Muscle of arm (tissue), 12 donors: ENCODE results near the gene RELB. TPM values are rescaled to one million over a fixed set of nuclear protein-coding genes. Genes with fewer than 3 reads are reported as not detected.

Experiments
- DNase-seq: peaks from one replicate; pipeline ENCODE4 v3.0.0-alpha.2; 2013
- polyA plus RNA-seq, 12 donors: library from polyadenylated mRNA; unstranded; fragments of 120-200 nt; gene quantifications; one replicate each; pipeline ENCODE4 v1.2.1, GENCODE V29; 2013; ENCODE audit not compliant: insufficient read length in 12 of 12

Gene RELB
- polyA plus RNA-seq, 12 donors: 2.7 to 11.7 (median 4.6) TPM; not detected in 1

DNA sequence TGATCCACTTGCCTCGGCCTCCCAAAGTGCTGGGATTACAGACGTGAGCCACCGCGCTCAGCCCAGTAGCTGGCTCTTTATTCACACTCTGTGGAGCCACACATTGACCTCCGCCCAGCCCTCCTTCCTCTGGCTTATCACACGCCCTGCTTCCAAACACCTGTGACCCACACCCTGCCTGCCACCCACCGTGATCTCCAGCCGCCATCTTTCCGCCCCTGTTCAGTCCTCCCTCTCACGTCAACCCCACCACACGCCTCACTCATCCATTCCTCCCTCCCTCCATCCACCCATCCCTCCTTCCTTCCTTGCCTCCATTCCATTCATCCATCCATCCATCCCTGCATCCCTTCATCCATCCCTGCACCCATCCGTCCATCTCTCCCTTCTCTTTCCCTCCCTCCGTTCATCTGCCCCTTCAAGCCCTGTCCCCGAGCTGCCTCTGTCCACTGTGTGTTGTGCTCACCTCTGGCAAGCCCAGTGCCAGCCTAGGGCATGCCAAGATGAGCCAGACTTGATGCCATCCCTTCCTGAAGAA is 57.4 kb downstream of the RELB start:
- no peak for DNase-seq

DNA sequence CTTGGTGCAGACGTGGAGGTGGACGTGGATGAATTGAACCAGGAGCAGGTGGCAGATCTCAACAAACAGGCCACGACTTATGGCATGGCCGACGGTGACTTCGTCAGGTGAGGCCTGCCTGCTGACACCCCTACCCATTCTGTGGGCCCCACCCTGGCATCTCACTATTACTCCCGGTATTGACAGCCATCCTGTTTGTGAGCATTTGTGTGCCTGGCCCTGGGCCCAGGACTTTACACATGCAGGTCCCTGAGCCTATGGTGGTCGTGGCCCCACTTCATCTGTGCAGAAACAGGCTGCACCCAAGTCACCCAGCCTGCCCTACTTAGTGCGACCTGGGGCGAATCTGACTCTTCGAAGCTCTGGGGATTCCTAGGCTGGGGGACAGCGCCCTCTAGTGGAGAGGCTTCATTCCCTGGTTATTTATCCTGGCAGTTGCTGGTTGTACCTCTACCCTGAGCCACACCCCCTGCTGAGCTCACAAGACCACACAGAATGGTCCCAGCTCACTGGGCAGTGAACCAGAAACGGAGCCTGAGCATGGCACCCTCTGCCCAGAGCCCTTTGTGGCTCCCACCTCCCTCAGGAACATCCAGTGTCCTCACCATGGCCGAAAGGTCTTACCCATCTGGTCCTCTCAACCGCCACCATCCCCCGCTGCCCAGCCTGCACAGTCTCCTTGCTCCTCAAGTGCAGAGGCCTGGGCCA is 58.1 kb downstream of the RELB start:
- DNase-seq: peak; percentile 54

DNA sequence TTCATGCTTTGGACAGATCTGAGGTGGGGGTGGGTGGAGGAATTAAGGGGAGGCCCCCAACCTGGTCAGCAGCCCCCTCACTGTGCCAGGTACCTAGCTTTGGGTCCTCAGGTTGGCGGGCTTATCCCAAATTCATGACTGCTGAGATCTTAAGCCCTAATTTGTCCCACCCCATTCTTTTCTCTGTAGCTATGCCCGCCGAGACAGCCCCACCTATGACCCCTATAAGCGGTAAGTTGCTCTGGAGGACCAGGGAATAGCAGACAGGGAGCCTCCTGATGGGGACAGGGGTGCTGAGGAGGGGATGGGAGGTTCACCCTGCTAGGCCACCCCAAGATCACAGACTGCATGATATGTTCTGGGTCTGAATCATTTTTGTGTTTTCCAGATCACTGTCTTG is 60.7 kb downstream of the RELB start:
- DNase-seq: no peak

DNA sequence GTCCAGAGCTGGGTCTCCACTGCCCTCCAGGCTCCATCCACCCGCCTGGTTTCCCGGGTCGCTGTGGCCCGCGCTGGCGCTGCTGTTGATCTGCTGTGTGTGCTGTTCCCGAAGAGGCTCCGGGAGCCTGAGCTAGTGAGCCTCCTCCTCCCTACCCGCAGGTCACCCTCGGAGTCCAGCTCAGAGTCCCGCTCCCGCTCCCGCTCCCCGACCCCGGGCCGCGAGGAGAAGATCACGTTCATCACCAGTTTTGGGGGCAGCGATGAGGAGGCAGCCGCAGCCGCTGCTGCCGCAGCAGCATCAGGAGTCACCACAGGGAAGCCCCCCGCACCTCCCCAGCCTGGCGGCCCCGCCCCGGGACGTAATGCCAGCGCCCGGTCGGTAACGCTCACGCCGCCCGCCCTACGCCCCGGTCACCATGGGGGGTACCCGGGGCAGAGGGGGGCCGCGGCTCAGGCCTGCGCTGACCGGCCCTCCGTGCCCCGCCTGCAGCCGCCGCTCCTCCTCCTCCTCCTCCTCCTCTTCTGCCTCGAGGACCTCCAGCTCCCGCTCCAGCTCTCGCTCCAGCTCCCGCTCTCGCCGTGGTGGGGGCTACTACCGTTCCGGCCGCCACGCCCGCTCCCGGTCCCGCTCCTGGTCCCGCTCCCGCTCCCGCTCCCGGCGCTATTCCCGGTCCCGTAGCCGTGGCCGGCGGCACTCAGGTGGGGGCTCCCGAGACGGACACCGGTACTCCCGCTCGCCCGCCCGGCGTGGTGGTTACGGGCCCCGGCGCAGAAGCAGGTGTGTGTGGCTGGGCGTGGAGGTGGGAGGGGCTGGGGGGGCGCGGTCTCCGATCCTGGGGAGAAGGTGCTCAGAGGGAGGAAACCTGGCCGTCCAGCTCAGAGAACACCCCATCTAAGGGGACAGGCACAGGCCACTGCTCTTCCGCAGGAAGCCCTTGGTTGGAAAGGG is 62.9 kb downstream of the RELB start:
- no peak for DNase-seq

DNA sequence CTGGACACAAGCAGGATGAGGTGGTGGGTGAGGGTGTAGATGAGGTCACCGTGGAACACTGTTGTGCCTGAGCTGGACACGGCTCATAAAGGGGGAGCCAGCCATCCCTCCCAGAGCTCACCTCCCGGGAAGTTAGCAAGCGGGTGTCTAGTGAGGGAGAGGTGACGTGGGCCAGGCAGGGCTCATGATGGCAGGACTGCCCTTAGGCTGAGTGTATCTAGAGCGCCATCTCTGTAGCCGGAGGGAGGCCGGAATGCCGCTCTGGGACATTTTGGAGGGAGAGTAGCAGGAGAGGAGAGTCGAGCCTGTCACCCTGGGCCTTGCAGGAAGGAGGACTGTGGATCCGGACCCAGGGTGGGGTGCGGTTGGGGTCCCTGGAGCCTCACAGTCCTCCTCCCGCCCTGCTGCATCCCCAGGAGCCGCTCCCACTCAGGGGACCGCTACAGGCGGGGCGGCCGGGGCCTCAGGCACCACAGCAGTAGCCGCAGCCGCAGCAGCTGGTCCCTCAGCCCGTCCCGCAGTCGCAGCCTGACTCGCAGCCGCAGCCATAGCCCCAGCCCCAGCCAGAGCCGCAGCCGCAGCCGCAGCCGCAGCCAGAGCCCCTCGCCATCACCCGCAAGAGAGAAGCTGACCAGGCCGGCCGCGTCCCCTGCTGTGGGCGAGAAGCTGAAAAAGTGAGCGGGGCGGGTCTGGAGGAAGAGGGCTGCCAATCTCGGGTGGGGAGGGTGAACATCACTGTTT is 65.8 kb downstream of the RELB start:
- no peak for DNase-seq

DNA sequence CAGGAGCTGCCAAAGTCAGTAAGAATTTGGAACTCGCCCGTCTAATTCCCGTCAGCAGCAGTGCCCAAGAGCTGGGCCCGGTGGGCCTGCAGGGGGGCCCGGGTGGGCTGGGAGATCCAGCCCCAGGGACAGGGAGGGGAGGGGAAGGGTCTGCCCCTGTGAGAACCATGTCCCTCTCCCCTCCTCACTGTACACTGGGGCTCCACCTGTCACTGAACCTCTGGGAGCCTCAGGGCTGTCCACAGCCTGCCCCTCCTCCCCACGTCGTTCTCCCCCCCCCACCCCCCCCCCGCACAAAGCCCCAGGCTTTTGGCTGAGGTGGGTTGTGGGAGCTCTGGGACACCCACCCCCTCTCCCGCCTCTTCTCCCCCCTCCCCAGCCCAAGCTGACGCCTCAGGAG is 66.8 kb downstream of the RELB start:
- no peak for DNase-seq

DNA sequence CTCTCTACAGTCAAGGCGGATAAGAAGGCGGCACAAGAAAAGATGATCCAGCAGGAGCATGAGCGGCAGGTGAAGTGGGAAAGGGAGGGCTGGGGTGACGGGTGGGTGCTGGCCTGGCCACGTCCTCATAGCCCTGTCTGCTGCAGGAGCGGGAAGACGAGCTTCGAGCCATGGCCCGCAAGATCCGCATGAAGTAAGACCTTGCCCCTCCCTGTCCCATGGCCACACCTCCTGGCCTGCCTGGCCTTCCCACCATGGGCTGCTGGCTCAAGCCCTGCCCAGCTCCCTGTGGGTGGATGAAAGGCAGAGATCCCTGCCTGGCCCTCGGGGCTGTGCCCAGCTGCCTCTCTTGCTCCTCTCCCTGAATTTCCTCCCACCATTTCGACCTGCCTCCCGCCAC is 67.8 kb downstream of the RELB start:
- DNase-seq: no peak

DNA sequence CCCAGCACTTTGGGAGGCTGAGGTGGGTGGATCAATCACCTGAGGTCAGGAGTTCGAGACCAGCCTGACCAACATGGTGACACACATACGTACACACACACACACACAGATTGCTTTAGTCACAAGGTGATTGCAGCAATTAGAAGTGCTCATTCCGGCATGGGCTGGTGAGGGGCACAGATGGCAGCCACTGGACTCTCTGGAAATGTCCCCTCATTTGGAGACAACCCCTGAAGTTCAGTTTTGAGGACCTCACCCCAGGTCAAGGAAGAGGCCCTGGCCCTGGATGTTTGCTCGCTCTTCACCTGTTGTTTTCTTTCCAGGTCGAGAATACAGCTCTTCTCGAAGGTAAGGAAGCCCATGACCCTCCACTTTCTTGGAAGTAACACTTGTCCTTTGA is 69.0 kb downstream of the RELB start:
- no peak for DNase-seq

DNA sequence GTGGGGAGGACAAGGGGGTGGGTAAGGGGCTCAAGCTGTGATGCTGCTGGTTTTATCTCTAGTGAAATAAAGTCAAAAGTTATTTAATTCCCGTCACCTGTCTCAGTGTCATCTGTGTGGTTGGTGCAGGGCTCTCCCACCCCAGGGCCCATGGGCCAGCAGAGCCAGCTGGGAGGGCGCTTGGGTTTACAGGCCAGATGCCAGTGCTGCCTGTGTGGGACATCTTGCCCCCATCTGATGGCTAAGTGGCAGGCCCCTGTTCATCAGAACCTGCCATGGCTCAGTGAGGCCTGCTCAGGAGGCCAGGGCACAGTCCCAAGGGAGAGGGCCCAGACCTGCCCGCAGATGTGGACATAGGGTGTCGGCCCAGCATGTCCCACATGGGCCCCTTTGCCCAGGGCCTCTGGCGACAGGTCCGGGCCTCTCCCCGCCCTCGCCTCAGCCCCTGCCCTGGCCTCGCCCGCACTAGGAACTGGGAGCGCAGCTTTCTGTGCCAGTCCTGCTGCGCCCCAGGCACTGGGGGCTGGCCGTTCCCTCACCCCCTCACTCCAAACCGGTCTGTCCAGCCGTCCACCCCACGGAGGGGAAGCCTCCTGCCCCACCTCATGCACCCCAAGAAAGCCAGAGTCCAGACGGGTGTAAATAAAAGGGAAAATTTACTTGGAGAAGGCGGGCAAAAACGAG is 69.7 kb downstream of the RELB start:
- DNase-seq: no peak

DNA sequence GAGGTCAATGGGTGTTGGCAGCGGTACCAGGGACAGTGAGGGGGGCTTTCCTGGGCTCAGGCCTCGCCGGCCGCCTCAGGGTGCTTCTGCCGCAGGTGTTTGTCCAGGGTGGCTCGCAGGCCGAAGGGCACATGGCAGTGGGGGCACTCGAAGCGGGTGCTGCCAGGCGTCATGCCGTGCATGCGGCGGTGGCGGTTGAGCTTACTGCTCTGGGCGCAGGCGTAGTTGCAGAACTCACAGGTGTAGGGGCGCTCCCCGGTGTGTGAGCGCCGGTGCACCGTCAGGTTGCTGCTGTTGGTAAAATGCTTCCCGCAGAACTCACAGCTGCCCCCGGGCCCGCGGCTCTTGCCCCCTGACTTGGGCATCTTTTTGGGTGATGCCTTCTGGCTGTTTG is 70.3 kb downstream of the RELB start:
- no peak for DNase-seq

DNA sequence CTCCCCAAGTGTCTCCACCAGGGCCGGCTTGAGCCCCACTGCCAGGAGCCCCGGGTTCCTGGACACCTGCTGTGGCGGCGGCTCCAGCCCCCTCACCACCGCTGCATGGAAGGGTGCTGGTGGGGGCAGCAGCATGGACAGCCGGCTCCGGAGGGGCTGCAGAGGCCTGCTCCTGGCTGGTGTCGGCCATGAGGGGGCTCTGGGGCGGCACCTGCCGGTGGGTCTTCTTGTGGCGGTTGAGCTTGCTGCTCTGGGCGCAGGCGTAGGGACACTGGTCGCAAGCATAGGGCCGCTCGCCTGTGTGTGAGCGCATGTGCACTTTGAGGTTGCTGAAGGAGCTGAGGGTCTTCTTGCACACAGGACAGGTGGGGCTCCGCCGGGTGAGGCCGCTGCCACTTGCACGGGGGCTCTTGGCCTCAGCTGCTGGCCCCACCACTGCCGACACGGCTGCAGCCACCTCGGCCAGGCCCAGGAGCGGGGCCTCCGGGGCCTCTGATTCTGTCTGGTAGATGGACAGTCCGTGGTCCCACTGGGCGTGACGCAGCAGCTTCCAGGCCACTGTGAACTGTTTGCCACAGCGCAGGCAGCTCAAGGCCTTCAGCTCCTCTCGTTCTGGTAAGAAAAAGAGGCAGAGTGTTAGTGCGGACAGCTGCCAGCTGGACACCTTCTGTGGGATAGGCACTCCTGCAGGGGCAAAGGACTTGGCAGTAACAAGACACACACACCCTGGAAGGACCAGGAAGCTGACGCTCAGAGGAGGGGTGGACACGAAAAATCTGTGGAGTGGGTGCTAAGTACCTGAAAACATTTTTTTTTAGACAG is 70.9 kb downstream of the RELB start:
- DNase-seq: no peak

DNA sequence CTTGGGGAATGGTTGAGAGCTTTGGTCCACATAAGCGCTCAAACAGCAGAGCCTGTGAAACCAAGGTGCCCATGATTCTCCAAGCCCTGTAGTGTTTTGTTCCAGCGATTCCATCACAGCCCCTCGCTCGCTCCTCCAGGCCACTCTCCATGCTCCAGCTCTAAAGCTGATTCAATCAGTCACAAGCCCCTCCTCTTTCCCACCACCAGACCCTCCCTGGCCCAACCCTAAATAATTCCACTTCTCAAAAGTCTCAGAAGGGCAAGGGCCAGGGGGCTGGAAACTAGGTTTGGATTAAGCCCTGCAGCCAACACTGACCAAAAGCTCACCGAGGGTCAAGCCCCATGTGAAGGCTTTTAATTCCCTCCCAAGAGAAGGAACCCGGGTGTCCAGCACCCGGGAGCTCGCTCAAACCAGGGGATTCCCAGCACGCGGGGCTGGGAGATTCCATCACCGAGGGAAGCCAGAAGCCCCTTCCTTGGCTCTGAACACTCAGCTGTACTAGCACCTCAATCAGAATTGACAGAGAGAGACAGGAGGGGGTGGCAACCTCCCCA is 73.6 kb downstream of the RELB start:
- no peak for DNase-seq

DNA sequence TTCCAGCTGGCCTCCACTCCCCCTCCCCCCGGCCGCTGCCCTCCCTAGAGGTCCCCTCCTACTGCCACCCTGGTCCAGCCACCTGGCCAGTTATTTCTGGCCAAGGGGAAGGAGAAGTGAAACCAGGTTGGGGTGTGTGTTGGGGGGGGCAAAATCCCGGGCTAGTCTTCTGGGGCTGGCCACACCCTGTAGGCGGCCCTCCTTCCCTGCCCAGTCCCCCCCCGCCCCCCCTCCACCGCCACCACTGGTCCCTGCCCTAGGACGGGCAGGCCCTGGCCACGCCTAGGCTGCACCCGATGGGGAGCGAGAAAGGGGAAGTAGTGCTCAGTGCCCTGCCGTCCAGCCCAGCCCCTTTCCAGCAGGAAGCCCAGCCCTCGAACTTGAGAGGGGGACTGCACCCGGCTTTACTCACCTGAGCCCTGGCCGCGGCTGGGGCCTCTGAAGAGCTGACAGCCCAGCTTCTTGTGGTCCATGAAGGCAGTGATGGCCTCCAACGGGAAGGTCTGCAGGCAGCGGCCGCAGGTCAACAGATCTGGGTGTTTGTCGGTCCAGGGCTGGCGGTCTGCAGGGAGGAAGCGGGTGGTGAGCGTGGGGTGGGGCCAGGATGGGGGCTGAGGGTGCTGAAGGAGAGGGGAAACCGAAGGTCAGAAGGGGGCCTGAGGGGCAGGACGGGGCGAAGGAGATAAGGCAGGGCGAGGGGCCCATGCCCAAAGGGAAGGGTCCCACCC is 74.2 kb downstream of the RELB start:
- no peak for DNase-seq

DNA sequence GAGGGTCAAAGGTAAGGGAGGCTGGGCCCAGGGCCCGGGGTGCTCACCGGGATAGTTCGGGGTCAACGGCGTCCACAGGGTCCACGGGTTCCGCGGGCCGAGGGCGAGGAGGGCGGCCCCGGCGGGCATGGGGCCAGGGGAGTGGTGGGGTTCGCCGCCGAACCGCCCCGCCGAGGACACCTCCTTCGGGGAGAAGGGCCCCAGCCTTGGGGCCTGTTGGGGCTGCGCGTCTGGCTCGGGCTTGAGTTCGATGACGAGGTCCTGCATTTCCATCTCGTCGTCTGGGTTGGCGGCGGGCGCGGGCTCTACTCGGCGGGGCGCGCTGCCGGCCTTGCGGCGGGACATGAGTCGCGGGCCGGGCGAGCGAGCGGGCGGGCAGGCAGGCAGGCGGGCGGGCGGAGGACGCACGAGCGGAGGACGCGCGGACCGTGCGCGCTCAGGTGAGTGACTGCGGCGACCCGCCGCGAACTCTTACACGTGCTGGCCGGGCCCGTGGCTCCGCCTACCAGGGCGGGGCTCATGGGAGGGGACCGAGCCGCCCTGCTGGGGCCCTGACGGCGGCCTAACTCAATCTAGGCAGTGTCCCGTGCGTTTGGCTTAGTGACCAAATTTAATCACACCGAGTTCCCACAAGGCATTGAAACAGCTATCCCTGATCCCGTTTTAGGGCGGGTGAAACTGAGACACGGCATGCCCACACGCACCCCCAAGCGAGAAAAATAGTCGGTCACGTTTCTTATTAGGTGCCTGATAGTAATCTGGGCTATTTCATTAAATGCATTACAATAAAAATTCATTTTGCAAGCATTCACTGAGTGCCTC is 75.0 kb downstream of the RELB start, which contains the start of gene ZNF296:
TSS of gene ZNF296 (minus strand) at position 450 of the 822 bp plus-strand sequence. CDS start at position 345, 105 bp downstream.
- DNase-seq: no peak

DNA sequence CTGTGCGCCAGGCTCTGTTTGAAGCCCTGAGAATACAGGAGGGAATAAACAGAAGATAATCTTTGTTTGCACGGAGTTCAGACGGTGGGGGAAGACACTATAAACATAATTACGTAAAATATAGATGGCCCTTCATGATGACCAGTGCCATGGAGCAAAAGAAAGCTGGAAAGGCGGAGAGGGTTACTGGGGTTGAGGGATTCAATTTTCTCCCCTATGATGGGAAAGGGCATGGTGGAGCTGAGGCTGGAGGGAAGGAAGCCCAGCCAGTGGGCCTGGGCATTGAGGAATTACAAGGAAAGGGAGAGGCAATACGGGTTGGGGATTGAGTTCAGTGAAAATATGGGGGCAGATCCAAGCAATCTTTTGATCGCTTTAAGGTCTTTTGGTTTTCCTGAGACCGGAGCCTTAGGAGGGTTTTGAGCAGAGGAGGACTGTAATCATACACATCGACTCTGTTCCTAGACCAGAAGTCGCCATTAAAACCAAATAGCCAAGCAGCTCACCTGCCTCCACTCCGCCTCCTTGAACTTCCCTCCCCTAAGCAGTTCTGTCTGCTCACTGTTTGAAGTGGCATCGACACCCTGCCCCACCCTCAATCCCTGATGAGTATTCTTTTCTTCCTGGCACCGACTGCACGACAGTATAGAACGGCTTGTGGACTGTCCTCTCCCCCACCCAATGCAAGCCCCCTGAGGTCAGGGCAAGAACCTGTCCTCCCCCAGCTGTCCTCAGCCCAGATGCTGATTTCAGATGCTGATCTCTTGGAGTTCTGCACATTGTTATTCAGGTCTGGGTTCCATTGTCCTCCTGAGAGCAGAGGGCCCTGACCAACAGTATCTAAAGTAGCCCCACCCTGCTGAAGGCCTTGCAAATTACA is 75.8 kb downstream of the RELB start:
- DNase-seq: no peak

DNA sequence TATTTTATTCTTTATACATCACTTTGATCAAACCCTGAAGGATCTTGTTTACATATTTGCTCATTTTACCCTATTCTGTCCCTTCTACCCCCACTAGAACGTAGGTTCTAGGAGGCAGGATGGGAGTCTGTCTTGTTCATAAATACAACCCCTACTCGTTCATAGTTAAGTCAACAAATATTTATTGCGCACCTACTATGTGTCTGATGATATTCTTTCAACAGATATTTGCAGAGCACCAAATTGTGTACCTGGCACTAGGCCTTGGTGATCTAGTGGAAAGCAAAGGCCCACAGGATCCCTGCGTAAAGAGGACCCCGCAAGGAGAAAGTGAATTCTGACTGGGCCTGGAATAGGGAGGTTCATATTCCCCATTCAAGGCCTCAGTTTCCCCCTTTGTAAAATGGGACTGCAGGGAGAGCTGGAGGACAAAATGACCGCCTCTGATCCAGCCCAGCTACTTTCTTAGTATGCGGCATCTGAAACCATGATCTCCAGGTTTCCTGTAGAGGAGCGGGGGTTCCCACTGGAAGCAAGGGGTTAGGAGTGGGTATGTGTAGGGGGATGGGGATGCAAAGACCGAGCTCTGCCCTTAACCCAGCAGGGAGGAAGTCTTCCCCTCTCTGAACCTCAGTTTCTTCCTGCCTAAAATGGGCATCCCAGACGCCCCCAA is 77.3 kb downstream of the RELB start:
- DNase-seq: no peak
